K562 (cell line): Measurements from ENCODE around the gene NET1. TPM values are rescaled to one million over a fixed set of nuclear protein-coding genes. Genes with fewer than 3 reads are reported as not detected.

Source experiments
- BCLAF1 ChIP-seq, 2 experiments: fragments of 450-650 bp in 1 of 2; IDR thresholded peaks; 2 replicates each; pipeline ENCODE4 v1.6.1; 2011 to 2017; ENCODE audit warnings: low read depth in 2 of 2, antibody characterized with exemption in 1 of 2, borderline replicate concordance in 1 of 2, low read length in 1 of 2, mild to moderate bottlenecking in 1 of 2, mixed read lengths in 1 of 2; ENCODE audit not compliant: control insufficient read depth in 1 of 2
- CREBBP ChIP-seq: IDR thresholded peaks from one replicate; pipeline ENCODE4 v1.6.1; 2012; ENCODE audit warnings: low read depth, mild to moderate bottlenecking, control low read depth, inconsistent platforms, low read length
- FOXK2 ChIP-seq, 2 experiments: fragments of 450-650 bp; IDR thresholded peaks in 1 of 2; conservative IDR thresholded peaks in 1 of 2; 2 replicates each; pipeline ENCODE4 v1.6.1; 2016; ENCODE audit warnings: low read depth in 2 of 2, mild to moderate bottlenecking in 1 of 2
- KHSRP ChIP-seq: fragments of 450-650 bp; IDR thresholded peaks from 2 replicates; pipeline ENCODE4 v1.6.1; 2017
- KLF1 ChIP-seq: fragments of 450-650 bp; IDR thresholded peaks from 2 replicates; pipeline ENCODE4 v1.6.1; 2016; ENCODE audit warnings: missing genetic modification characterization, missing compliant biosample characterization
- NELFE ChIP-seq: IDR thresholded peaks from 2 replicates; pipeline ENCODE4 v1.6.1; 2011; ENCODE audit warnings: mild to moderate bottlenecking; ENCODE audit not compliant: insufficient read depth, insufficient read length
- NFRKB ChIP-seq: fragments of 450-650 bp; IDR thresholded peaks from 2 replicates; pipeline ENCODE4 v1.6.1; 2016; ENCODE audit warnings: low read depth
- NKRF ChIP-seq: fragments of 450-650 bp; IDR thresholded peaks from 2 replicates; pipeline ENCODE4 v1.6.1; 2016; ENCODE audit warnings: borderline replicate concordance
- NR1H2 ChIP-seq: sonication (generic); formaldehyde crosslinking; IDR thresholded peaks from 2 replicates; pipeline ENCODE4 v1.4.0; 2020; ENCODE audit warnings: mild to moderate bottlenecking, missing genetic modification reagents
- POLR2A ChIP-seq: fragments of 450-650 bp; conservative IDR thresholded peaks from 2 replicates; pipeline ENCODE4 v1.6.1; 2016
- PTTG1 ChIP-seq: fragments of 450-650 bp; IDR thresholded peaks from 2 replicates; pipeline ENCODE4 v1.6.1; 2016; ENCODE audit warnings: low read depth, mild to moderate bottlenecking, missing genetic modification characterization, missing compliant biosample characterization
- RAD21 ChIP-seq, 2 experiments: fragments of 250-450 bp in 1 of 2; fragments of 450-650 bp in 1 of 2; sonication (Bioruptor Pico) in 1 of 2; formaldehyde crosslinking in 1 of 2; IDR thresholded peaks in 1 of 2; conservative IDR thresholded peaks in 1 of 2; 2 replicates each; pipeline versions ENCODE4 v1.4.0 to v1.8.0; 2020 to 2022; ENCODE audit warnings: mild to moderate bottlenecking in 2 of 2, moderate library complexity in 1 of 2
- SMAD4 ChIP-seq: fragments of 250-450 bp; sonication (Bioruptor Pico); conservative IDR thresholded peaks from 2 replicates; pipeline ENCODE4 v1.8.0; 2021; ENCODE audit warnings: inconsistent platforms, mild to moderate bottlenecking, moderate library complexity
- SUPT5H ChIP-seq: fragments of 450-650 bp; IDR thresholded peaks from 2 replicates; pipeline ENCODE4 v1.6.1; 2016
- TEAD4 ChIP-seq, 2 experiments: sonication (generic) in 1 of 2; formaldehyde crosslinking in 1 of 2; IDR thresholded peaks; 2 replicates each; pipeline versions ENCODE4 v1.6.1 to v1.8.0; 2012 to 2022; ENCODE audit warnings: borderline replicate concordance in 1 of 2, inconsistent platforms in 1 of 2, low read length in 1 of 2, mild to moderate bottlenecking in 1 of 2, missing genetic modification reagents in 1 of 2
- TOE1 ChIP-seq, 2 experiments: fragments of 450-650 bp in 1 of 2; sonication (generic) in 1 of 2; formaldehyde crosslinking in 1 of 2; IDR thresholded peaks; 2 replicates each; pipeline versions ENCODE4 v1.7.1 to v1.8.0; 2016 to 2022; ENCODE audit warnings: borderline replicate concordance in 2 of 2, mild to moderate bottlenecking in 2 of 2, antibody characterized with exemption in 1 of 2, inconsistent platforms in 1 of 2, low read depth in 1 of 2, missing genetic modification reagents in 1 of 2, moderate library complexity in 1 of 2
- ZBTB1 ChIP-seq: sonication (generic); formaldehyde crosslinking; IDR thresholded peaks from 2 replicates; pipeline ENCODE4 v1.8.1; 2023; ENCODE audit warnings: missing genetic modification reagents, low read depth, mild to moderate bottlenecking, borderline replicate concordance
- ZNF3 ChIP-seq: fragments of 250-450 bp; sonication (Bioruptor Pico); IDR thresholded peaks from 2 replicates; pipeline ENCODE4 v1.5.0; 2021; ENCODE audit warnings: mild to moderate bottlenecking, moderate library complexity
- ZNF707 ChIP-seq: fragments of 250-450 bp; sonication (Bioruptor Pico); conservative IDR thresholded peaks from 2 replicates; pipeline ENCODE4 v1.8.0; 2022; ENCODE audit warnings: inconsistent platforms, mild to moderate bottlenecking, moderate library complexity
- polyA plus RNA-seq, 8 experiments: library from polyadenylated mRNA; depleted of rRNA in 4 of 8; stranded (reverse) in 5 of 8; unstranded in 3 of 8; fragments of >200 nt; fragmentation: Nextera tagmentation in 2 of 8; fragmentation: Illumina TruSeq in 1 of 8; extraction: Ambion mirVana in 2 of 8; extraction: Trizol in 1 of 8; gene quantifications; 2 replicates each; pipeline versions ENCODE4 v1.2.1 to v1.2.3, GENCODE V29; 2011 to 2014; ENCODE audit warnings: inconsistent platforms in 1 of 8, missing spikeins in 1 of 8
- total RNA-seq, 7 experiments: library from RNA; depleted of rRNA in 6 of 7; stranded (reverse); fragments of >200 nt in 6 of 7; fragmentation: Illumina TruSeq in 2 of 7; extraction: Trizol in 2 of 7; gene quantifications; 2 replicates each; pipeline versions ENCODE4 v1.2.1 to v1.2.3, GENCODE V29; 2011 to 2021; ENCODE audit warnings: low replicate concordance in 1 of 7
- TF ChIP-seq, protein P1 (sequence below): fragments of 450-650 bp; formaldehyde crosslinking; IDR thresholded peaks from 2 replicates; pipeline ENCODE4 v1.4.0; 2022; ENCODE audit warnings: missing genetic modification characterization

Gene NET1
- total and polyA plus RNA-seq, 9 of the 15 experiments (the other 6 are each of a cell fraction or from before 2014, with no cell fraction given), result 47.4 to 258 (median 106) TPM

DNA sequence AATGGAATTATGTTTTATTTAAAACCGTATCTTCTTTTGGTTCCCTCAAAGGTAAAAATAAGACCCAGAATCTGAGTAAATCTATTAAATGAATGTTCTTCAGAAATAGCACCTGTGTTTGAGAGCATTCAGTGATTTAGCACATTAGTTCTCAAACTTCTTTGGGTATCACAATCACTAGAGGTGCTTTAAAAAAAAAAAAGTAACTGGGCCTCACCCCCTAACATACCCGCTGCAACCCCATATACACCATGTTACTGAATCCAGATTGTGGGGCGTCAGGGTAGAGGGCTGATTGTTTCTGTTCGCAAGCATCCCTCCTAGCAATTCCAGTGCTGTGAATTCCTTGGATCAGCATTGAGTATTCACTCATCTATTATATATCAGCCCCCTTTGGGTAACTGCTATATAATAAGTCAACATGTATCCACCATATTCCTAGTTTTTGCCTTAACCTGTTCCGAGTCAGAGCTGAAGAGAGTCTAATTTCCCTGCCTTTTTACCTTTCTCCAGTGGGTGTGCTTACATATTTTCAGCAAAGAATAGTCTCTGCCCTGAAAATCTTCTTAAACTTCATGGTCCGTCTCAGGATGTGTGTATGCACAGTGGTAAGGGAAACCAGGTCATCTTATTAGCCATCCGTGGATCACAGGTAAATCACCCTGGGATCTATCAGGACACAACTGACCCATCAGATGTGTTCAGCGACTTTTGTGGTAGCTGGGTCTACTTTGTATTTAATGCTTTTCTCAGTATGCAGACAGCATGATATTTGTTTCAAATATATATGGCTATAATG lies 46.8 kb downstream of the NET1 start (continued):
- TF ChIP-seq POLR2A (peak; percentile 56; the same call in 1 of the 2 replicates), NR1H2 (CRISPR knock-in tag) (no peak), ZBTB1 (CRISPR knock-in tag) (no peak), ZNF3 (CRISPR knock-in tag) (no peak), PTTG1 (tag) (no peak), NKRF (no peak), RAD21 (CRISPR knock-in tag; conservative IDR thresholded peaks at IDR 0.05 in 1 of 2, IDR thresholded peaks at IDR 0.05 in 1 of 2) (0 out of 4 replicates have a peak, but pooled peaks of 1 of the 2 experiments have one; percentile 3), TOE1 (IDR thresholded peaks at IDR 0.05; ENCODE audit: borderline replicate concordance) (no peak), TOE1 (CRISPR knock-in tag; IDR thresholded peaks at IDR 0.05; ENCODE audit: borderline replicate concordance, low read depth) (no peak), KLF1 (tag) (no peak), KHSRP (no peak), SUPT5H (0 out of 2 replicates have a peak, but pooled peaks have one; percentile 25), TEAD4 (IDR thresholded peaks at IDR 0.05; ENCODE audit: low read length) (peak; percentile 4; the same call in 1 of the 2 replicates), TEAD4 (CRISPR knock-in tag; IDR thresholded peaks at IDR 0.05; ENCODE audit: borderline replicate concordance) (no peak), NELFE (no peak), NFRKB (no peak), SMAD4 (0 out of 2 replicates have a peak, but pooled peaks have one; percentile 18), ZNF707 (CRISPR knock-in tag) (no peak), FOXK2 (conservative IDR thresholded peaks at IDR 0.05 in 1 of 2, IDR thresholded peaks at IDR 0.05 in 1 of 2; ENCODE audit: low read depth in 2 of 2) (no peak), BCLAF1 (IDR thresholded peaks at IDR 0.05; ENCODE audit: borderline replicate concordance in 1 of 2, control insufficient read depth in 1 of 2, low read depth in 2 of 2, low read length in 1 of 2) (0 out of 4 replicates have a peak, but pooled peaks of 1 of the 2 experiments have one; percentile 56), CREBBP (no peak)
- TF ChIP-seq, protein P1, sequence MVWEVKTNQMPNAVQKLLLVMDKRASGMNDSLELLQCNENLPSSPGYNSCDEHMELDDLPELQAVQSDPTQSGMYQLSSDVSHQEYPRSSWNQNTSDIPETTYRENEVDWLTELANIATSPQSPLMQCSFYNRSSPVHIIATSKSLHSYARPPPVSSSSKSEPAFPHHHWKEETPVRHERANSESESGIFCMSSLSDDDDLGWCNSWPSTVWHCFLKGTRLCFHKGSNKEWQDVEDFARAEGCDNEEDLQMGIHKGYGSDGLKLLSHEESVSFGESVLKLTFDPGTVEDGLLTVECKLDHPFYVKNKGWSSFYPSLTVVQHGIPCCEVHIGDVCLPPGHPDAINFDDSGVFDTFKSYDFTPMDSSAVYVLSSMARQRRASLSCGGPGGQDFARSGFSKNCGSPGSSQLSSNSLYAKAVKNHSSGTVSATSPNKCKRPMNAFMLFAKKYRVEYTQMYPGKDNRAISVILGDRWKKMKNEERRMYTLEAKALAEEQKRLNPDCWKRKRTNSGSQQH (CRISPR knock-in tag), result 0 out of 2 replicates have a peak, but pooled peaks have one; percentile 25
